Esophagus muscularis mucosa (tissue), 3 donors: Measurements from ENCODE around the gene SMPD3.

Experiments used
- POLR2A ChIP-seq: fragments of 450-650 bp; IDR thresholded peaks from one replicate; pipeline ENCODE4 v1.6.1; 2017; ENCODE audit warnings: antibody characterized with exemption, moderate library complexity, mild to moderate bottlenecking, low read depth
- POLR2AphosphoS5 ChIP-seq, 2 donors: sonication (generic); formaldehyde crosslinking; IDR thresholded peaks; one replicate each; pipeline ENCODE4 v1.6.1; 2017; ENCODE audit warnings: antibody characterized with exemption in 2 of 2
- TF ChIP-seq, protein P1 (sequence below), 3 experiments: fragments of 200-600 bp in 2 of 3; fragments of 450-650 bp in 1 of 3; sonication (generic) in 2 of 3; IDR thresholded peaks; one replicate each; pipeline ENCODE4 v1.5.1; 2017 to 2019; ENCODE audit warnings: antibody characterized with exemption in 3 of 3, mild to moderate bottlenecking in 2 of 3, moderate library complexity in 1 of 3

DNA sequence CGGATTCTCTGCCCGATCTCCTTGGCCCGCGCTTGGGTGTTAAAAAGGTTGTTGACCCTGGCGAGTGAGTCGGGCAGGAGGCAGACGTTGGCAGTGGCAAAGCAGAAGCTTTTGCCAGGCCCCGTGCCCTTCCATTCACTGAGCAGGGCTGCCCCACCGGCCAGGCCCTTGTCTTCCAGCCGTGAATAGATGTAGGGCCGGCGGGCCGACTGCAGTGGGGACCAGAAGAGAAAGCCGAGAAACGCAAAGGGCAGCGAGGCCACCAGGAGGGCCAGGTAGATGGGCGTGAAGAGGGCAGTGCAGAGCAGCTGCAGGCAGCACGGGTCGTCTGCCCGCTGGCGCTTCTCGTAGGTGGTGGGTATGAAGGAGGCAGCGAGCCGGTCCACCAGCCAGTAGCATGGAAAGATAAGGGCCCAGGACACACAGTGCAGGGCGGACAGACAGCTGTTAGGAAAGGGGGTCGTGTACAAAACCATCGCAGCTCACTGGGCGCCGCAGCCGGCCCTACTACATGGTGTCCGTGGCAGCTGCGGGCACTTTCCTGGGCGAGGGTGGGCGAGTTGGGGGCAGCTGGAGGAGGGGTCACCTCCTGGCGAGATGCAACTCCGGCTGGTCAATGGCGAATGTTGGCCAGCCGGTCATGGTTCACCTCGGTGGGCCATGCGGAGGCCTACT is 76.5 kb downstream of the SMPD3 start:
- TF ChIP-seq POLR2AphosphoS5 (IDR thresholded peaks at IDR 0.05) (no peak), POLR2A (no peak)
- TF ChIP-seq, protein P1, sequence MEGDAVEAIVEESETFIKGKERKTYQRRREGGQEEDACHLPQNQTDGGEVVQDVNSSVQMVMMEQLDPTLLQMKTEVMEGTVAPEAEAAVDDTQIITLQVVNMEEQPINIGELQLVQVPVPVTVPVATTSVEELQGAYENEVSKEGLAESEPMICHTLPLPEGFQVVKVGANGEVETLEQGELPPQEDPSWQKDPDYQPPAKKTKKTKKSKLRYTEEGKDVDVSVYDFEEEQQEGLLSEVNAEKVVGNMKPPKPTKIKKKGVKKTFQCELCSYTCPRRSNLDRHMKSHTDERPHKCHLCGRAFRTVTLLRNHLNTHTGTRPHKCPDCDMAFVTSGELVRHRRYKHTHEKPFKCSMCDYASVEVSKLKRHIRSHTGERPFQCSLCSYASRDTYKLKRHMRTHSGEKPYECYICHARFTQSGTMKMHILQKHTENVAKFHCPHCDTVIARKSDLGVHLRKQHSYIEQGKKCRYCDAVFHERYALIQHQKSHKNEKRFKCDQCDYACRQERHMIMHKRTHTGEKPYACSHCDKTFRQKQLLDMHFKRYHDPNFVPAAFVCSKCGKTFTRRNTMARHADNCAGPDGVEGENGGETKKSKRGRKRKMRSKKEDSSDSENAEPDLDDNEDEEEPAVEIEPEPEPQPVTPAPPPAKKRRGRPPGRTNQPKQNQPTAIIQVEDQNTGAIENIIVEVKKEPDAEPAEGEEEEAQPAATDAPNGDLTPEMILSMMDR (IDR thresholded peaks at IDR 0.05): no peak
